Kidney epithelial cell (primary cell): ENCODE results near the gene C1orf174. TPM values are rescaled to one million over a fixed set of nuclear protein-coding genes. Genes with fewer than 3 reads are reported as not detected.

Experiments
- DNase-seq: peaks from one replicate; pipeline ENCODE4 v3.0.0-alpha.2; 2010; ENCODE audit warnings: low read depth
- H3K27me3 ChIP-seq: 2 replicates; pipeline ENCODE4 v1.6.0; 2011; ENCODE audit warnings: low read length; ENCODE audit not compliant: control insufficient read depth, insufficient read depth
- H3K36me3 ChIP-seq: 2 replicates; pipeline ENCODE4 v1.5.1; 2011; ENCODE audit warnings: low read length; ENCODE audit not compliant: control insufficient read depth, insufficient read depth
- H3K4me3 ChIP-seq: 2 replicates; pipeline ENCODE4 v1.5.1; 2011; ENCODE audit warnings: low read depth, mild to moderate bottlenecking, control low read depth, low read length
- total RNA-seq: library from RNA; depleted of rRNA; stranded (reverse); fragments of >200 nt; gene quantifications from 2 replicates; pipeline ENCODE4 v1.2.3, GENCODE V29; 2015
- TF ChIP-seq, protein P1 (sequence below): IDR thresholded peaks from 2 replicates; pipeline ENCODE4 v1.5.1; 2011; ENCODE audit warnings: mild to moderate bottlenecking, moderate library complexity, low read length, control low read depth, inconsistent platforms; ENCODE audit not compliant: insufficient read depth, poor library complexity, severe bottlenecking

Gene C1orf174
- total RNA-seq, 1 donor from 2014 or later, result 33.3 TPM

DNA sequence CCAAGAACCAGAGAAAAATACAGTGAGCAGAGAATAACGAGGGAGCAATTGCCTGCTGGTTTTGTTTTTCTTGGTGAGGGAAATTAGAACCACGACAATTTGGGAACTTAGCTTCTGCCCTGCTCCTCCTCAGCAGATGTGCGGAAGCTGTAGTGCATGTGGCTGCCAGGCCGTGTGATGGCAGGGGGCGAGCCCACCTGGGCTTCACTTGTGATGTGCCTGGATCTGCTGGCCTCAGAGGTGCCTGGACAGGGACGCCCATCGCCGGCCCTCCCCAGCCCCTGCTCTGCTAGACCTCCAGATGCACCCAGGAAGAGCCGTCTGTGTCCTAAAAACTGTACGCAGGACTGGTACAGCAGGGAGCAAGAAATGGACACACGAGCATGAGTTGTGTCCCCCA is 28.5 kb upstream of the C1orf174 start:
- Histone ChIP-seq H3K27me3 (no peaks in the 10 kb centered on the region), H3K4me3 (no peak overlapping the region), H3K36me3 (no peaks in the 10 kb centered on the region)
- no peak for DNase-seq
- TF ChIP-seq, protein P1, sequence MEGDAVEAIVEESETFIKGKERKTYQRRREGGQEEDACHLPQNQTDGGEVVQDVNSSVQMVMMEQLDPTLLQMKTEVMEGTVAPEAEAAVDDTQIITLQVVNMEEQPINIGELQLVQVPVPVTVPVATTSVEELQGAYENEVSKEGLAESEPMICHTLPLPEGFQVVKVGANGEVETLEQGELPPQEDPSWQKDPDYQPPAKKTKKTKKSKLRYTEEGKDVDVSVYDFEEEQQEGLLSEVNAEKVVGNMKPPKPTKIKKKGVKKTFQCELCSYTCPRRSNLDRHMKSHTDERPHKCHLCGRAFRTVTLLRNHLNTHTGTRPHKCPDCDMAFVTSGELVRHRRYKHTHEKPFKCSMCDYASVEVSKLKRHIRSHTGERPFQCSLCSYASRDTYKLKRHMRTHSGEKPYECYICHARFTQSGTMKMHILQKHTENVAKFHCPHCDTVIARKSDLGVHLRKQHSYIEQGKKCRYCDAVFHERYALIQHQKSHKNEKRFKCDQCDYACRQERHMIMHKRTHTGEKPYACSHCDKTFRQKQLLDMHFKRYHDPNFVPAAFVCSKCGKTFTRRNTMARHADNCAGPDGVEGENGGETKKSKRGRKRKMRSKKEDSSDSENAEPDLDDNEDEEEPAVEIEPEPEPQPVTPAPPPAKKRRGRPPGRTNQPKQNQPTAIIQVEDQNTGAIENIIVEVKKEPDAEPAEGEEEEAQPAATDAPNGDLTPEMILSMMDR, result no peak

DNA sequence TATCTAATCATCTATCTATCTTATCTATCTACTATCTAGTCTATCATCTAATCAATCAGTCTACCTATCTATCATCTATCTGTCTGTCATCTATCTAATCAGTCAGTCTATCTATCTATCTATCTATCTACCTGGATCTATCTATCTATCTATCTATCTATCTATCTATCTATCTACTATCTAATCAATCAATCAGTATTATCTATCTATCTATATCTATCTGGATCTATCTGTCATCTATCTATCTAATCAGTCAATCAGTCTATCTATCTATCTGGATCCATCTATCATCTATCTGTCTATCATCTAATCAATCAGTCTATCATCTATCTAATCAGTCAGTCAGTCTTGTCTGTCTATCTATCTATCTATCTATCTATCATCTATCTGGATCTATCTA is 26.9 kb upstream of the C1orf174 start:
- DNase-seq, result no peak
- no peaks in the 10 kb centered on the region for H3K36me3 ChIP-seq
- TF ChIP-seq, protein P1, result no peak
- no peaks in the 10 kb centered on the region for H3K27me3 ChIP-seq
- H3K4me3 ChIP-seq, result no peak overlapping the region

DNA sequence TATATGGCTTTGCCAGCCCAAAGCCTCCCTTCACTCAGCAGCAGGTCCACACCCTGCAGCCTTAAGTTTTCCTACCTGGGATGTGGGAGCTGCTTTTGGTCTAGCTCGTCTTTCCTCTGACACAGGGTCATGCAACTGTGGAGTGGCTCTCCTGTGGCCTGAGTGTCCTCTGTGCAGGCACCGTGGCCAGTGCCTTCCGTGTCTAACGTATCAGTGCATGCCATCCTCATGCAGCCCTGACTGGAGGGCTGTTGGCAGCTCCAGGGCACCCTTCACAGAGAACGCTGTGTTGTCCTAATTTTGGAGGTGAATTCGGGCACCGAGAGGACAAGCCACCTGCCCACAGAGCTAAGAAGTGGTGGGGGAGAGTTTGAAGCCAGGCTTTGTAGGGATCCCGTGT is 25.7 kb upstream of the C1orf174 start:
- no peak overlapping the region for H3K4me3 ChIP-seq
- TF ChIP-seq, protein P1, result no peak
- no peaks in the 10 kb centered on the region for H3K27me3 ChIP-seq
- DNase-seq, result no peak
- no peaks in the 10 kb centered on the region for H3K36me3 ChIP-seq

DNA sequence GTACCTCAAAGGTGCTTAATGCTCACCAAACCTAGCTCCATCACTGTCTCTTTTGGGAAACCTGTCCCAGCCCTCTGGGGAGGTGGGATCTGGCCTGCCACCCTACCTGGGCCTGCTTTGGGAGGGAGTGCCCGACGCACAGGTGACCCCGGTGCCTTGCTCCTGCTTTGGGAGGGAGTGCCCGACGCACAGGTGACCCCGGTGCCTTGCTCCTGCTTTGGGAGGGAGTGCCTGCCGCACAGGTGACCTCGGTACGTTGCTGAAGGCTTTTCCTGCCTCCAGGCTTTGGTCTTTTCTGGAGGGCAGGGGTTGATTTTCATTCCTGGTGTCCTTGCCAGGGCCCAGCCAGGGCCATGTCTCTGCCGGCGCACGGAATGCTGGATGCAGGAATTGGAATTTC is 25.2 kb upstream of the C1orf174 start:
- no peak overlapping the region for H3K4me3 ChIP-seq
- DNase-seq, result no peak
- H3K27me3 ChIP-seq, result no peaks in the 10 kb centered on the region
- H3K36me3 ChIP-seq, result no peaks in the 10 kb centered on the region
- TF ChIP-seq, protein P1, result no peak

DNA sequence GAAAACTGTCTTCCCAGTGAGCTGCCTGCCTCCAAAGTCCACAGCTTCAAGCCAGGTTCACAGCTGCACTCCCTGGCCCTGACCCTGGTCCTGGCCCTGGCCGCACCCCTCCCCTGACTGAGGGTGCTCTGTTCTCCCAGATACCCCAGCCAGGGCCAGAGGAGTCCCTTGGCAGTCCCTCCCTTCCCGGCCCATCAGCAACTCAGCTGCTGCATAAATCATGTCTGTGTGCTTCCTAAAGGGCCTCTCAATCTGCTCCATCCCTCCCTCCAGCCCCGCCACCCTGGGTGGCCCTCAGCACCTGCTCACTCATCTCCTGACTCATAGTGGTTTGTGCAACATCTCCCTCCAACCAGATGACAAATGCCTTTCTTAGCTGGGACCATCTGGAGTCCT is 24.8 kb upstream of the C1orf174 start:
- Histone ChIP-seq H3K36me3 (no peaks in the 10 kb centered on the region), H3K27me3 (no peaks in the 10 kb centered on the region), H3K4me3 (no peak overlapping the region)
- peak; percentile 16 for DNase-seq
- TF ChIP-seq, protein P1, result no peak

DNA sequence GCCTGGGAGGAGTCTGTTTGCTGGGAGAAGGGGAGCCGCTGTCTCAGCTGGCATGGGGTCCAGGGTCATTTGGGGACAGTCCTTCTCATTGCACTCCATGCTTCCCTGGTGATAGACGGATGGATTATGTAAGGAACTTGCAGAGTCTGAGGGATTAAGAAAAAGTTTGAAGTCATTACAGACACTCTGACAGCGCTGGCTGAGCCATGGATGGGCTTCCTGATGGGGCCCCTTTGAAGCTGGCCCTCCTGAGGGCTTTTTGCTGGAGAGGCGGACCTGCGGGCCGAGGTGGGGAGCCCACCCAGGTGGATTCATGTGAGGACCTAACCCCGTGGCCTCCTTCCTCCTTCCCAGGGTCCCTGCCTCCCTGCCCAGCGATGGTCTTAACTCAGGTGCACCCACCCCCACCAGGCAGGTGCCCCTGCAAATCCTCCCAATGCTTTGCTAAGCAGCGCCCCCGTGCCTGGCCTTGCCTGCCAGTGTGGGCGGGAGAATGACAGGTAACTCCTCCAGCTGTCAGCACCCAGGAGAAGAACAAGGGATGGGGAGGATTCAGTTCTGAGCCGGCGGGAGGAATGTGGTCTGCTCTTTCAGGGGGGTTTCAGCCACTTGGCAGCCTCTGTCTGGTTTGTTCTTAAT is 24.2 kb upstream of the C1orf174 start:
- Histone ChIP-seq H3K27me3 (no peaks in the 10 kb centered on the region), H3K36me3 (no peaks in the 10 kb centered on the region), H3K4me3 (no peak overlapping the region)
- no peak for DNase-seq
- TF ChIP-seq, protein P1, result no peak
